GM18519 (cell line): ENCODE measurements around the gene METTL8.
"Not testable (repeated sequence)": the region's sequence is repeated elsewhere in the genome, so short reads cannot be mapped to it uniquely, and the experiment has no call there.

ENCODE experiments used
- ATAC-seq: cut with Tn5 transposase; IDR thresholded peaks from one replicate; pipeline ENCODE4 v1.9.1; 2021; ENCODE audit warnings: mild to moderate bottlenecking, moderate library complexity; ENCODE audit not compliant: unreplicated experiment, low FRiP score

METTL8 gene

GRCh38 chr2:171404261-171404660, 29.5 kb downstream of the METTL8 start:
- no peak for ATAC-seq

- ATAC-seq, result no peak
These were observed 30.7 kb downstream of the METTL8 start for GRCh38 chr2:171402906-171403580.

GRCh38 chr2:171401947-171402346, 31.8 kb downstream of the METTL8 start:
- no peak for ATAC-seq

- ATAC-seq, result no peak
These were observed 33.4 kb downstream of the METTL8 start for GRCh38 chr2:171400395-171400794.

- ATAC-seq, result no peak
These were observed 34.5 kb downstream of the METTL8 start for GRCh38 chr2:171399292-171399691.

GRCh38 chr2:171394164-171394740, 39.5 kb downstream of the METTL8 start:
- ATAC-seq, result no peak

GRCh38 chr2:171393487-171393886, 40.3 kb downstream of the METTL8 start:
- ATAC-seq, result no peak

GRCh38 chr2:171391532-171391931, 42.3 kb downstream of the METTL8 start:
- no peak for ATAC-seq

- no peak for ATAC-seq
These were observed 42.8 kb downstream of the METTL8 start for GRCh38 chr2:171390941-171391516.

- no peak for ATAC-seq
These were observed 44.0 kb downstream of the METTL8 start for GRCh38 chr2:171389780-171390179.

GRCh38 chr2:171389325-171389724, 44.5 kb downstream of the METTL8 start:
- ATAC-seq, result no peak

GRCh38 chr2:171387052-171387451, 46.7 kb downstream of the METTL8 start:
- ATAC-seq, result no peak

- ATAC-seq, result no peak
These were observed 47.2 kb downstream of the METTL8 start for GRCh38 chr2:171386627-171387026.

- no peak for ATAC-seq
These were observed 50.7 kb downstream of the METTL8 start for GRCh38 chr2:171383134-171383533.

- ATAC-seq, result not testable (repeated sequence)
These were observed 51.6 kb downstream of the METTL8 start for GRCh38 chr2:171382175-171382574.

- ATAC-seq, result not testable (repeated sequence)
These were observed 55.9 kb downstream of the METTL8 start for GRCh38 chr2:171377852-171378251.

GRCh38 chr2:171367692-171368091, 66.1 kb downstream of the METTL8 start:
- no peak for ATAC-seq

- ATAC-seq, result no peak
These were observed 68.0 kb downstream of the METTL8 start for GRCh38 chr2:171365778-171366177.

GRCh38 chr2:171365232-171365631, 68.6 kb downstream of the METTL8 start:
- ATAC-seq, result no peak

- ATAC-seq, result no peak
These were observed 71.4 kb downstream of the METTL8 start for GRCh38 chr2:171362396-171362795.

- ATAC-seq, result no peak
These were observed 72.9 kb downstream of the METTL8 start for GRCh38 chr2:171360905-171361304.

GRCh38 chr2:171353746-171354145, 80.0 kb downstream of the METTL8 start:
- not testable (repeated sequence) for ATAC-seq
